ENCODE results near the gene LRCOL1.

LRCOL1 gene

DNA sequence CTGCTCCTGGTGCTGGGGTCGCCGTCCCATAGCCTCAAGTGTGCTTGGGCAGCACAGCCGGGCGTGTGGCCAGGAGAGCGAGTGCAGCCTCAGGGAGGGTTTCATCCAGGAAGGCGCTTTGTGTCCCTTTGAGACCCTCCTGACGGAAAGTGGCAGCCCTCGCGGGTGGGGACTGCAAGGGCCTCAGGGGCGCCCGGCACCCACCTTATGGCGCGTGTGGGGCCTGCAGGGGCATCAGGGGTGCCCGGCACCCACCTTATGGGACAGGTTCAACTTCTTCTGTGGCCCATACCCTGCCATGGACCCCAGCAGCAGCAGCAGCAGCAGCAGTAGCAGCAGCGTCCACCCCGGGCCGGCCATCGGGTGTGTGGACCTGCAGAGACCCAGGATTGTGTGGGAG lies 4.5 kb downstream of the LRCOL1 start:
- in situ Hi-C loops (cut with MboI; ENCODE audit: low pct_unique_long_range_greater_than_20kb, low sequenced_read_pairs, unreplicated experiment) = loop anchor here (25.0 kb wide), 1 partner anchor 194 kb away; no protein-coding TSS in a partner anchor

GRCh38 chr12:132604668-132605441 lies 5.5 kb downstream of the LRCOL1 start:
- DNase-seq (ENCODE audit: low spot score) = no peak
- in situ Hi-C loops (cut with MboI; ENCODE audit: low pct_unique_long_range_greater_than_20kb, low sequenced_read_pairs, unreplicated experiment) = loop anchor here (25.0 kb wide), 1 partner anchor 193 kb away; no protein-coding TSS in a partner anchor
- TF ChIP-seq, protein P1, sequence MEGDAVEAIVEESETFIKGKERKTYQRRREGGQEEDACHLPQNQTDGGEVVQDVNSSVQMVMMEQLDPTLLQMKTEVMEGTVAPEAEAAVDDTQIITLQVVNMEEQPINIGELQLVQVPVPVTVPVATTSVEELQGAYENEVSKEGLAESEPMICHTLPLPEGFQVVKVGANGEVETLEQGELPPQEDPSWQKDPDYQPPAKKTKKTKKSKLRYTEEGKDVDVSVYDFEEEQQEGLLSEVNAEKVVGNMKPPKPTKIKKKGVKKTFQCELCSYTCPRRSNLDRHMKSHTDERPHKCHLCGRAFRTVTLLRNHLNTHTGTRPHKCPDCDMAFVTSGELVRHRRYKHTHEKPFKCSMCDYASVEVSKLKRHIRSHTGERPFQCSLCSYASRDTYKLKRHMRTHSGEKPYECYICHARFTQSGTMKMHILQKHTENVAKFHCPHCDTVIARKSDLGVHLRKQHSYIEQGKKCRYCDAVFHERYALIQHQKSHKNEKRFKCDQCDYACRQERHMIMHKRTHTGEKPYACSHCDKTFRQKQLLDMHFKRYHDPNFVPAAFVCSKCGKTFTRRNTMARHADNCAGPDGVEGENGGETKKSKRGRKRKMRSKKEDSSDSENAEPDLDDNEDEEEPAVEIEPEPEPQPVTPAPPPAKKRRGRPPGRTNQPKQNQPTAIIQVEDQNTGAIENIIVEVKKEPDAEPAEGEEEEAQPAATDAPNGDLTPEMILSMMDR (IDR thresholded peaks at IDR 0.05; ENCODE audit: extremely low read depth, insufficient read depth, missing control alignments) = no peak

More for the DNA sequence above, 4.5 kb downstream of the LRCOL1 start:
- TF ChIP-seq, protein P1 (IDR thresholded peaks at IDR 0.05; ENCODE audit: extremely low read depth, insufficient read depth, missing control alignments) = no peak
- no peak for DNase-seq (ENCODE audit: low spot score)

GRCh38 chr12:132604151-132604618 lies 6.2 kb downstream of the LRCOL1 start:
- TF ChIP-seq, protein P1 (IDR thresholded peaks at IDR 0.05; ENCODE audit: extremely low read depth, insufficient read depth, missing control alignments) = no peak
- in situ Hi-C loops (cut with MboI; ENCODE audit: low pct_unique_long_range_greater_than_20kb, low sequenced_read_pairs, unreplicated experiment) = loop anchor here (25.0 kb wide), 1 partner anchor 192 kb away; no protein-coding TSS in a partner anchor
- DNase-seq (ENCODE audit: low spot score) = no peak

- DNase-seq (ENCODE audit: low spot score) = no peak
- TF ChIP-seq, protein P1 (IDR thresholded peaks at IDR 0.05; ENCODE audit: extremely low read depth, insufficient read depth, missing control alignments) = no peak
- in situ Hi-C loops (cut with MboI; ENCODE audit: low pct_unique_long_range_greater_than_20kb, low sequenced_read_pairs, unreplicated experiment) = loop anchor here (25.0 kb wide), 1 partner anchor 191 kb away; no protein-coding TSS in a partner anchor
Measured at GRCh38 chr12:132603240-132604150, 6.9 kb downstream of the LRCOL1 start.

- DNase-seq (ENCODE audit: low spot score) = no peak
- TF ChIP-seq, protein P1 (IDR thresholded peaks at IDR 0.05; ENCODE audit: extremely low read depth, insufficient read depth, missing control alignments) = no peak
- in situ Hi-C loops (cut with MboI; ENCODE audit: low pct_unique_long_range_greater_than_20kb, low sequenced_read_pairs, unreplicated experiment) = loop anchor here (25.0 kb wide), 1 partner anchor 190 kb away; no protein-coding TSS in a partner anchor
Measured at GRCh38 chr12:132602572-132603239, 7.7 kb downstream of the LRCOL1 start.
